Mesodermal cell (in vitro differentiated cells): Measurements from ENCODE around the gene UQCRC2. TPM values are rescaled to one million over a fixed set of nuclear protein-coding genes. Genes with fewer than 3 reads are reported as not detected.
"Not testable (repeated sequence)": the region's sequence is repeated elsewhere in the genome, so short reads cannot be mapped to it uniquely, and the experiment has no call there.

Experiments
- H3K27ac ChIP-seq: 2 replicates; pipeline ENCODE4 v1.7.0; 2013; ENCODE audit warnings: mild to moderate bottlenecking, low read depth, low read length, moderate library complexity; ENCODE audit not compliant: severe bottlenecking
- H3K36me3 ChIP-seq: 2 replicates; pipeline ENCODE4 v1.7.1; 2013; ENCODE audit warnings: mild to moderate bottlenecking, low read length, moderate library complexity; ENCODE audit not compliant: control insufficient read depth, insufficient read depth
- H3K4me1 ChIP-seq: one replicate; pipeline ENCODE4 v1.7.1; 2013; ENCODE audit warnings: mild to moderate bottlenecking, low read length; ENCODE audit not compliant: insufficient read depth, control insufficient read depth, poor library complexity, severe bottlenecking
- H3K4me3 ChIP-seq: 2 replicates; pipeline ENCODE4 v1.7.0; 2013; ENCODE audit warnings: low read length, control low read depth, mild to moderate bottlenecking; ENCODE audit not compliant: insufficient read depth, poor library complexity, severe bottlenecking; ENCODE audit errors: extremely low read depth
- H3K9me3 ChIP-seq: 2 replicates; pipeline ENCODE4 v1.7.1; 2013; ENCODE audit warnings: mild to moderate bottlenecking, low read length, moderate library complexity; ENCODE audit not compliant: control insufficient read depth
- WGBS, 2 experiments: methylation state at CpG; one replicate each; pipeline ENCODE4 v1.1.5; 2013; ENCODE audit warnings: missing lambda C conversion rate in 2 of 2; ENCODE audit not compliant: insufficient coverage in 2 of 2; 5-methylcytosine and 5-hydroxymethylcytosine counted together
- polyA plus RNA-seq, 2 experiments: library from polyadenylated mRNA; stranded (reverse); fragments of 50-300 nt; gene quantifications; one replicate each; pipeline ENCODE4 v1.2.3, GENCODE V29; 2013

UQCRC2 gene
- polyA plus RNA-seq (2013, experiment 1 of 2): 222 TPM
- 215 TPM for polyA plus RNA-seq (2013, experiment 2 of 2)

GRCh38 chr16:21952793-21953540 is at the start of gene UQCRC2:
TSS of gene UQCRC2 (plus strand) at chr16:21953361. CDS start at chr16:21953424, 63 bp downstream.
- Histone ChIP-seq H3K27ac (peak within 1 kb of the TSS; percentile 98), H3K36me3 (peaks cover 27% of the 10 kb centered on the region), H3K4me1 (peaks cover 3% of the 10 kb centered on the region), H3K4me3 (peak within 1 kb of the TSS; percentile 99), H3K9me3 (no peaks in the 10 kb centered on the region)
- WGBS, 2 experiments: 0% methylated on average over 31 to 36 of the region's 41 CpGs

- H3K4me3 ChIP-seq, H3K36me3 ChIP-seq, H3K27ac ChIP-seq, H3K9me3 ChIP-seq, H3K4me1 ChIP-seq: not testable (repeated sequence)
- WGBS, 2 experiments: 83% methylated on average over 1 to 3 of the region's 4 CpGs
These were observed 20.5 kb upstream of the UQCRC2 start for GRCh38 chr16:21932650-21933049.

- 100% methylated on average over 1 of the region's 4 CpGs; no CpG with 5 or more reads in 1 of the 2 experiments for WGBS, 2 experiments
- H3K4me1 ChIP-seq, H3K9me3 ChIP-seq, H3K27ac ChIP-seq, H3K36me3 ChIP-seq, H3K4me3 ChIP-seq: not testable (repeated sequence)
These were observed 19.8 kb upstream of the UQCRC2 start for GRCh38 chr16:21933316-21933715.

GRCh38 chr16:21933790-21934189 is 19.4 kb upstream of the UQCRC2 start:
- not testable (repeated sequence) for H3K9me3 ChIP-seq, H3K36me3 ChIP-seq, H3K4me3 ChIP-seq, H3K4me1 ChIP-seq, H3K27ac ChIP-seq
- no CpG with 5 or more reads among the region's 4 CpGs for WGBS, 2 experiments

- not testable (repeated sequence) for H3K4me1 ChIP-seq, H3K27ac ChIP-seq, H3K4me3 ChIP-seq, H3K9me3 ChIP-seq, H3K36me3 ChIP-seq
- no CpG with 5 or more reads among the region's 6 CpGs for WGBS, 2 experiments
These were observed 16.9 kb upstream of the UQCRC2 start for GRCh38 chr16:21936216-21936615.

GRCh38 chr16:21937336-21937829 is 15.8 kb upstream of the UQCRC2 start:
- Histone ChIP-seq H3K4me3 (no peak overlapping the region), H3K9me3 (no peaks in the 10 kb centered on the region), H3K27ac (no peak overlapping the region), H3K36me3 (no peaks in the 10 kb centered on the region), H3K4me1 (no peaks in the 10 kb centered on the region)

- Histone ChIP-seq H3K36me3 (no peaks in the 10 kb centered on the region), H3K4me3 (no peak overlapping the region), H3K27ac (no peak overlapping the region), H3K4me1 (no peaks in the 10 kb centered on the region), H3K9me3 (no peaks in the 10 kb centered on the region)
- WGBS, 2 experiments: 60% methylated on average over 1 of the region's 1 CpG; no CpG with 5 or more reads in 1 of the 2 experiments
These were observed 12.6 kb upstream of the UQCRC2 start for GRCh38 chr16:21940570-21940969.

- no peak overlapping the region for H3K4me3 ChIP-seq
- no peak overlapping the region for H3K27ac ChIP-seq
- no peaks in the 10 kb centered on the region for H3K9me3 ChIP-seq
- 81 to 92% methylated on average over 4 of the region's 4 CpGs for WGBS, 2 experiments
- H3K4me1 ChIP-seq: no peaks in the 10 kb centered on the region
- H3K36me3 ChIP-seq: no peaks in the 10 kb centered on the region
These were observed 9.6 kb upstream of the UQCRC2 start for GRCh38 chr16:21943571-21943970.

GRCh38 chr16:21946889-21947635 is 6.1 kb upstream of the UQCRC2 start:
- no peaks in the 10 kb centered on the region for H3K9me3 ChIP-seq
- WGBS, 2 experiments: 80 to 86% methylated on average over 6 to 8 of the region's 9 CpGs
- no peaks in the 10 kb centered on the region for H3K4me1 ChIP-seq
- no peaks in the 10 kb centered on the region for H3K36me3 ChIP-seq
- H3K27ac ChIP-seq: no peak overlapping the region
- H3K4me3 ChIP-seq: no peak overlapping the region

- WGBS, 2 experiments: no CpG with 5 or more reads among the region's 1 CpG
- Histone ChIP-seq H3K4me1 (peaks cover 3% of the 10 kb centered on the region), H3K4me3 (no peak overlapping the region), H3K27ac (no peak overlapping the region), H3K36me3 (no peaks in the 10 kb centered on the region), H3K9me3 (no peaks in the 10 kb centered on the region)
These were observed 3.4 kb upstream of the UQCRC2 start for GRCh38 chr16:21949713-21950260.
